HG03442 (cell line): ENCODE data around the gene HIVEP2.

ENCODE experiments used
- ATAC-seq: cut with Tn5 transposase; IDR thresholded peaks from one replicate; pipeline ENCODE4 v1.9.1; 2021; ENCODE audit warnings: mild to moderate bottlenecking, moderate library complexity; ENCODE audit not compliant: unreplicated experiment

Gene HIVEP2

DNA sequence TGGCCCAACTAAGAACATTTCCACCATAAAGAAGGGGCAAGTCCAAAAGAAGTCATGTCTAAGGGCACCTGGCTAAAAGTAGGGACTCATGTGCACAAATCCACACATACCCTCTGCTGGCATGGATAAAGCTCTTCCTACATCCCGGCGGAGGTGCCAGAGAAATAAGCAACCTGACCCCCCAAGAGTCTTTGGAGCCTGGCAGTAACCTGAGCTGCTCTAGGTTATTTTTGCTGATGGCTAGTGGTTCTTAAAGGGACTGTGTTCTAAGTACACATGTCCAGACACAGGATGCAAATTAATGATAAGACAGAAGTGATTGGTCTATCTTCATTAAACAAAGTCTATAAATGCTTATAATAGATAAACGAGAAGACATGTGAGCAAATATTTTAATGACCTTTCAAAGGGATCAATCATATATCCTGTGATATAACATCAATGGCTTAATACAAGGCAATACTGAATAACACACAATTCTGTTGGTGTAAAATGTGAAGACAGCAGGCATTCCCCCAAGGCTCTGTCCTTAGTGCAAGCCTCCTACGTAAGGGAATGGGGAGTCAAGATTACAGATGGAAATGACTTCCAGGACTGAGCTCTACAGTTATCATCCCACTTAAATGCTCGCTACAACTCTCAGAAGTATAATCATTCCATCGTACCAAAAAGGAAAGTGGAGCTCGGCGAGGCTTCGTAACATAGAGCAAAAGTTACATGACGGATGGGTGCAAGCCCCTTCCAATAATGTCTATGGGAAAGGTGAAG is 52.5 kb downstream of the HIVEP2 start:
- no peak for ATAC-seq

DNA sequence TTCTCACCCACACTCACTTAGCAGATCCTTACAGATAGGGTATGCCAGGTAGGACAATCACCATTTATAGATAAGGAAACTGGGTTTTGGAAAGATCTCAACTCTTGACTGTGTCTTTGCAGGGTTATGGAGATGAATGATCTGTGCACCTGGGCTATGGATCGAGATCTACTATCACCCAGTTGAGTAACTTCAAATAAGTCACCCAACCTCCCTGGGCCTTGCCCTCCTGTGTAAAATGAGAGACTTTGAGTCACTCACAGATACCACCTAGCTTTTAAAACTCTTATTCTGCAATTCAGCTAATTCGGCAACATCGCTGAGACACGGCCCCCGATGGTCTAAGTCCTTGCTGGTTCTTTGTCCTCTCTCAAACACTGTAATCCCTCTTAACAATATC is 53.5 kb downstream of the HIVEP2 start:
- no peak for ATAC-seq

DNA sequence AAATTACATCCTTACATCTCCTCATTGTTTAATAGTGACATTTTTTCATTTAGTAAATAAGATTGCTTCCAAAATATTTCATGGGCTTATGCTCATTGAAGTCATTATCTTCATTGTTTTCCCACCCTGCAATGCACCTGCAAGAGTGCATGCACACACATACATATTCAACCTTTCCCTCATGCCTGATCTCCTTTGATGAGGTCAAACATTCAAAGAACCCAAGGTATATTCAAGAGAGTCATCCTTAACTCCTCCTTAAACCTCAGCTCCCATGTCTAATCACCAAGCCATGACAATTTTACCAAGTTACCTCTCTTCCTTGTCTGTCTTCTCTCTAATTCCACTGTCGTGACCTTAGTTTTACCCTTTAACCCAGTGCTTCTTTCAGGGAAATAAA is 56.5 kb downstream of the HIVEP2 start:
- no peak for ATAC-seq

DNA sequence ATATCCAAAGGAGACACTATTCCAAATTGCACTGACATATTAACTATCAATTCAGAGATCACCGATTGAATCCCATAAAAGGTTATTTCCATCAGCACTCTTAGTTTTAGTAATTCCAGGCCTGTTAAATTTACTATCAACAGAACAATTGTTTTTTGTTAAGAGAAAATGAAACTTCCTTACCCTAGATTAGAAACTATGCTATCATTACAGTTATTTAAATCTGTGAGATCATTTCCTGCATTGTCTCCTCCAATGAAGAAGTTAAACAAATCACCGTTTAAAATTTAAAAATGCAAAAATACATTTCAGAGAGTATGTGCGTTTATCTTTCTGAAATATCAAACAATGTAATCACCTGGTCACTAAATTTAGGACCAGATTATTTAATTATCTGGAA is 57.5 kb downstream of the HIVEP2 start:
- ATAC-seq, result no peak

DNA sequence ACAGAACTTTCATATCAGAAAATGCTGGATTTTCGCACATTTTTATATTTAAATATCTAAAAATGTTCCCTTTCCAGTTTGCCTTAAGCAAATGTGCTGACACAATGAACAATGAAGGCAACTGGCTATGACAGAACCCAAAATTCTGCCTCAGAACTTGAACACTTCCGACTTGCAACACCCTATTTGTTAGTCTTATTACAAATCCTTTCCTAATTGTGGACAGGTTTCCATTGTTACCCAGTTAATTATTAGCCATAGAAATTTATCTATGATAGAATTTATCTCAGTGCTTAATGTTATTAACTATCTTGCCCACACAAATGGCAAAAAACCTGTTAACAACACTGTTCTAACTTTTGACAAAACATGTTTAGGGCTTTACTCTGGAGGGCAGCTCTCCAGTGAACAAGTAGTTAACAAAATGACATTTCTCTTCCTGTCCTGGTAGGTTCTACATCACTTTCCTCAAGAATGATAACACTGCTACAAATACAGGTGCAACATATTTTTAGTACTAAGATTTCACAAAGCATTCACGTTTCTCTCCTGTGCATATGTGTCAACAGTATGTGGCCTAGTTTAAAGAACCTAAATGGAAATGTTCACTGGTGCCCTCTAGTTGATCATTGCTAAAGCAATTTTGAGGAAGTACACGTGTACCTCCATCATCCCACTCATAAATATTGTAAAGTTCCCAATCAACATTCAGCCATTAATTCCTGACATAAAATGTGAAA is 58.4 kb downstream of the HIVEP2 start:
- ATAC-seq, result peak; percentile 79

DNA sequence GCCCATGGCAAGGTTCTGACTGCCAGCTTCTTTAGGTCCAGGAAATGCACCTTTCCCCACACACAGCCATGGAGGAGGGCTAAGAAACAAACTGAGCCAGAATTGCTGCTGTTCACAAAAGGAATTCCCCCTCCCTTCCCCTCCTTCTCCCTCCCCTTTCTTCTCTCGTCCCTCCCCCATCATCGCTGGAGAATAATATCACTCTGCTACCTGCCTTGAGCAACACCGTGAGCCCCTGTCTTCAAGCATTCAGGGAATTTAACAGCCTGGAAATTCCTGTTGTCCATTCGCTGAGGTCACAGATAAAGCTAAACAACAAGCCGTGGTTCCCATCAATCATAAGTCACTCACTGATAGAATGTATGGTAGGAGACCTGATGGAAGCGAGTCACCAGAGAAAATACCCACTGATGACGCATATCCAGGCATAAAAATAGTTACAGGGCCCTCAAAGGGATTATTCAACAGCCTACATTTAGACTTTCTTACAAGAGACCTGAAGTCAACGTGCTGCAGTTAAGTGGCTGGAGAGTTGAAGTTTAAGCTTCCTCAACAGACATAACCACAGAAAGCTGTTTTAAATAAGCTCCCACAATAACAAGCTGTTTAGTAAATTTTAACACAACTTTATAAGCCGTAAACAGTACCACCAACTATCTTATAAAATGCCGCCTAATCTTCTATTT is 59.7 kb downstream of the HIVEP2 start:
- ATAC-seq, result peak; percentile 75

DNA sequence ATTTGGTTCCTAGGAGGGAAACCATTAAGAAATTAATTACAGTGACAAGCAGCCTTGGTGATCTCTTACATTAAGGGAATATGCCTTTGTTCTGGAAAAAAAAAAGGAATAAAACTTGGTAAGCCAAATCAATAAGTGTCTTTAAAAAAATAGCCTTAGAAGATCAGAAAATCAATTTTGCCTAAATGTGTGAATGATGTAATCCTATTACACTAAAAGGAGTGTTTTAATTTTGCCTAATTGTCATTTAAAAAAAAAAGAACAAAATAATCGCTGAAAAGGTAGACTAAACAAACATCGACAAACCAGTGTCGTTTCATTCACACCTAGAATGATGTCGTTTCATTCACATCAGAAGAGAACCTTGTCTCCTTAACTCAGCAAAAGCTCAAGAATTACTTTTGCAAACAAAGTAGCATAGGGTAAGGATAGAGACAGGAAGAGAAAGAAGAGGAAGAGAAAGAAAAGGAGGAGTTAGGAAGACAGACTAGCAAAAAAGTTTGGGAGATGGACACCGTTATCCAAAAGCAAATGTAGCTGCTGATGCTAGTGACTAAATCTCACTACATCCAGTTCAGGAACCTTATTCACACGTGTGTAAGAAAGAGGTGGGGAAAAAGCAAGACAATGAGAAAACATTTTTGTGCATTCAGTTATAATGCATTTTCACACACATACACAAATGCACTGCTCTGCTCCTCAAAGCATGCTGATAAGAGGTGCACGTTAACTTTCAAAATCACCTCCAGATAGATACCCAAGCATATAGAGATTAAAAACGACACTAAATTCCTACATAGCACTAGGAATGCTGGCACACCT is 60.6 kb downstream of the HIVEP2 start:
- no peak for ATAC-seq

DNA sequence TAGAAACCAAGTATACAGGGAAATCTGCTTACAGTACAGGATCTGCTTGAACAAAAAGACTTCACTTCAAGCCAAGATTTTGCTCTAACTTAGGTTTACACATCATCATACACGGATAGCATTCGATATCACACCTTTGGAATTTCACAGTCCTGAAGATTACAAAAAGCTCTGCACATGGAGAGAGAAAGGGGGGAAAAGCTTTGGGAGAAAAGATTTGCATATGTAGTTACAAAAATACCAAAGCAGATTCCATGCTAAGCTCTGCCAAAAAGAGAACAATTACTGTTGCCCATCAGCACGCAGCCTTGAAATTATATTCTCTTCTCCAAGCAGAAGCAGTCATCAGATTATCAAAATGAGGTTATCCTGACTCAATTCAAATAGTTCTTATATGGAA is 62.0 kb downstream of the HIVEP2 start:
- no peak for ATAC-seq

DNA sequence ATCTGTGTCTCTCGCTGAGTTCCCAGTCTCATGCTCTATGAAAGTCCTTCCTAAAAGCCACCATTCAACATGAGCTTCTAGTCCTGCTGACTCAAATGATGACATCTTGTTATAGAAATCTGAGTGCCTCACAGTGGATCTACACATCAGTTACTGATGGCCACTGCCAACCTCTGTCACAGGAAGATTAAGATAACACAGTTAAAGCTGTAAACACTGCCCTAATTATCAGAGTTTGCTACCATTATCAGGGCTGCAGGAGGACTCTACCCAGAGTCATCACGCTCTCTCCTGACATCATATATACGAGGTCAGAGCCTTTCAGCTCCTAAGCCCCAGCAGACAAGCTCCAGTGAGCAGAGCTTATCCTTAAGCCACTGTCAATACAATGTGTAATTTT is 63.2 kb downstream of the HIVEP2 start:
- ATAC-seq, result no peak

DNA sequence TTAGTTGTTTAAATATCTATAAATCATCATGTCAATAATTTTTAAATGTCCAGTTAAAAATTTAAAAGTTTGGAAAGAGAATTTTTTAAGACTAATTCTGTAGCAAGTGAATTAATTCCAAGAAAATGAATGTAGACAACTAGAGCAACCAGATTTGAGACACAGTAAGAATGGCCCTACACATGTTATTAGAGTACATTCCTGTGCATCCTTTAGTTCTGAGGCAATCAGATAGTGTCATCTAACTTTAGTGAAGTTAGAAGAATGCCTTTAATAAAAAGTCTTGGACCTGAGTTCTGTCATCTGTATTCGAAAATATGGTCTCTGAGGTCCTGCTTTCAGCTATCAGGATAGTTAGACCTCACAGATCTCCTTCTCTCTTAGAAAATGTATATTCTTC is 63.7 kb downstream of the HIVEP2 start:
- no peak for ATAC-seq

DNA sequence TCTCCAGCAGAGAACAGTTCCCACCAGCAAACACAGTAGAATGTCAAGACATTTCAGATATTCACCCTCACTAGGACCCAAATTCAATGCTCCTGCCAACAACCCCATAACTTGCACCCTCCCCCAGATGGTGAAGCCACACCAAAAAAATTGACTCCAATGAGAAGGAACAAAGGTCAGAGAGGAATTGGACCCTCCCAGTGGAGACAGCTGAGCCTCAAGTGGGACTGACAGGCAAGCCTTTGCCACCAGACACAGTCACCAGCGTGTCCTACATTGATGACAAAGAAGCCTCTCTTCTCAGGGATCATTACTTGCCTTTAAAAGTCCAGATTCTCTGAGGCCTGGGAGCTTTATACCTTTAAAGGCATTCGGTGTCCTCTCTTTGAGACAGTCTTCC is 64.8 kb downstream of the HIVEP2 start:
- ATAC-seq, result no peak

DNA sequence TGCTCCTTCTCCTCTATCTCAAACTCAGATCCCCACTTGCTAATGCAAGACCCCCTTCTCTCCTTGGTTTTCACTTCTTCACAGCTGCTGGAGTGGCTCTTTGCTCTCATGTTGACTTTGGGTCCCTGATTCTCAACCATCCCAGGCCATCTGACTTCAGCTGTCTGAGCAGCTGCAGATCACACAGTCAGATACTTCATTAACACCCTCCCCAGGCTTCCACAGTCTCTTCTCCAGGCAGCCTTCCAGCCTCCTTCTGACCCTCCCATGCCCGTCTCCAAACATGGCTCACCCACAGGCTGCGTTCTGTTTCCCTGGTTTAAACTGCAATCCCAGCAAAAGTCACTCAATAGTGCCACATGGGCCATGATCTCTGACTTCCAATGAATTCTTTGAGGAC is 65.4 kb downstream of the HIVEP2 start:
- no peak for ATAC-seq

DNA sequence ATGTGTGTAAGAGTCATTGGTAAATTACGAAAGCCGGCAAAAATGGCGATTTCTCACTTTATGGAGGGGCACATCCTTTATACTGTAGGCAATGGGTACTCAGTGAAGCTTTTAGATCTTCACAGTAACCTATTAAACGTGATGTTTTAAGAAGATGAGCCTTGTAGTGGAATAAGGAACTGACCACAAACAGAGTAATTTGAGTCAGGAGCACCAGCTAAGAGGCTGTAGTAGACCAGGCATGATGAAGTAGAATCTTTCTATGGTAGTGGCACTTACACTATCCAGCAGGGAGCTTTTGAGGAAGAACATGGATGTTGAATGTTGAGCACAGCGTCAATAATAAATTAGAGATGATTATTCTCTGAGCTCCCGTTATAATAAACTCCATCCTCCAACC is 65.9 kb downstream of the HIVEP2 start:
- no peak for ATAC-seq

DNA sequence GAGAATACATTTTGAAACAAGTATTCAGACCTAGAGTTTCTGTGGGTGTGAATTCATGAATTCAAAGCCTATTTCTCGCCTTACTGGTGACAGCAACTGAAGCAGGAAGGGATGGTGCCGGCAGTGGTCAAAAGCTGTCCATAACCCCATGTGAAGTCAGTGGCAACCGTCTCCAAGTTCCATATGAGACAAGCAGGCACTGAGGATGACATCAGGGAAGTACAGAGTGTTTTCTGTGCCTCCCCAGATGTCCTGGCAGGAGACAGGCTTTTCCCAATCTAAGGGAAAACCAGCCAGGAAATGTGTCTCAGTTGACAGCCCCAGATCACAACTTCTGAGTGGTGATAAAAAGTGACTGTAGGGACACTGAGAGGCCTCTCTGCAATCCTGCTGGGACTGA is 66.6 kb downstream of the HIVEP2 start:
- no peak for ATAC-seq

DNA sequence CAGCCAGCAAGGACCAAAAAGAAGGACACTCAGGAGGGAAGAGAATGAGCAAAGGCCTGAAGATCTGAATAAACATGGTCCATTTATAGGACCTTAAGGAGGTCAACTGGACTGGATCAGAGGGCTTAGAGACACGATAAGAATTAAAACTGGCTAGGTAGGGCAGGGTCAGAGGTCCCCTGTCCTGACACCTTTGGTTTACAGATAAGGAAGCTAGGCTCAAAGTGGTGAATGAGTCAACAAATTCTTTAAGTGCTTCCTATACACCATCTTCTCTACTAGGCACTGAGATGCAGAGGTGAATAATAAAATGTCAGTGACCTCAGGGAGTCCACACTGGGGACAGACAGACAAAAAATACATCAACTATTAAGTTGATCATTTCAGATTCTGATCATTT is 70.3 kb downstream of the HIVEP2 start:
- no peak for ATAC-seq

DNA sequence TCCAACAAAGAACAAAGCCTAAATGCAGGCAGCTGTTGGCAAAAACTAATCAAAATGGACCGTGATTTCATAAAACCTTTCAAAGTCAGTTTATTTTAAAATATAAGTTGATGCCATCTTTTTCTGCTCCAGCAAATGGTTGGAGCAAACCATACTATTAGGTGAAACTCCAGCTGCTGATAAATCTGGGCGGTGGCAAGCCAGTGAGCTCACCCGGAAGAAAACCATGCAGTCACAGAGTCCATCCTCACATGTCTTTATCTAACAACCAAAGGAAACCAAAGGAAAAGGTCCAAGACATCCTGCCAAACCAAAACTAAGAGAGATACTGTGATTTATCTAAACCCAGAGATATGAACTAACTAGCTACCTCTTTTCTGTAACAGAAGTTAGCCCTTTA is 72.6 kb downstream of the HIVEP2 start:
- ATAC-seq, result no peak

DNA sequence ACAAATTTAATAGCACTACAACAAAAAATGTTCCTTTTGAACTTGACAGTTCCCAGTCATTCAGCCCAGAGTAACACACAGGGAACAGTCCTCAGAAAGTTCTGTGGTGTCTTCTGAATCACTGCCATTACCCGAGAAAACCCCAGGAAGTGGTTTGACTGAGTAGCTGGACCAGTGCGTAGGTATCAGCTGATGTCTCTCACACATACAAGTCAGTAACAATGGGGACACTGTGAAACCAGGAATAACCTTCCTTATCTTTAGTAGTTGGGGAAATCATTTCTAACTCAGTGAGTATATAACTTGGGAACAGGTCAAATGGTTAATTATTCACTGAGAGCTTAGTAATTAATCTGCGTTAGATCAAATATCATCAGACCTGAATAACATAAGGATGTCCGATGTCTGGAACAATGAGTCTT is 73.1 kb downstream of the HIVEP2 start:
- ATAC-seq, result peak; percentile 98

DNA sequence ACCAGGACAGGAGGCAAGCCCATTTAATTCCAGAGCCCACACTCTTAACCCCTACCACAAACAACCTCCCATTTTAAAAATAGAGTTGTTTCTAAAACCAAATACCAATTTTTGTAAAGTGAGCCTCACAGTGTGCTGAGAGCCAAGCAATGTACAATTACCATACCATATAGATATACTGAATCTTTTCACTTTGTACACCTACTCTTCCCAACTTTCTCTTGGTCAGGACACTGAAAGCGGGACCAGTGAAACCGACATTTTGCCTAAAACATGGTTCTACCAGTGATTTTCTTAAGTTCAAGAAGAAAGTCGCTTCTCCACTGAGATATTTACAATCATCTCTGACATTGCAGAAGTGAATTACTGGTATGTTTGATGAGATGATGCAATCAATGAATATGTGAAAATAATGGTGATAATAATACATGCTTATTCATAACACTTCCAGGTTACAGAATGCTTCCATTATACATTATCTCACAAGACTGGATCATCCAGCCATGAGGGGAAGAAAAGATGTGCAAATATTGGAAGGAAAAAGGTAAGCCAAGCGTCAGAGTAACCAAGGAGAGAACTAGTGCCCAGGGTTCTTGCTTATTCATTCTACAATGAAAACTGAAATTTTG is 74.1 kb downstream of the HIVEP2 start:
- no peak for ATAC-seq

DNA sequence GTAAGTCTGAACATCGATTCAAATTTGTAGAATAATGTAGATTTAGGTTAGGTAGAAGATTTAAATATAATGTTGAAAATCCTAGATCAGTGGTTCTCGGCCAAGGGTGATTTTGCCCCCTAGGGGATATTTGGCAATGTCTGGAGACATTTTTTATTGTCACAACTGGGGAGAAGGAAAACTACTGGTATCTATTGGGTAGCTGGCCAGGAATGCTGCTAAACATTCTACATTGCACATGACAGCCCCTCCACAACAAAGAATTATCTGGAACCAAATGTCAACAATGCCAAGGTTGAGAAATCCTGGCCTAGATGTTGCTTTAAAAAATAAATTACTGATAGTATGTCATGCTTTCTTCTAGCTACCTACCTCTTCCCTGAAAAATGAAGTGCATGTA is 76.1 kb downstream of the HIVEP2 start:
- ATAC-seq, result no peak

DNA sequence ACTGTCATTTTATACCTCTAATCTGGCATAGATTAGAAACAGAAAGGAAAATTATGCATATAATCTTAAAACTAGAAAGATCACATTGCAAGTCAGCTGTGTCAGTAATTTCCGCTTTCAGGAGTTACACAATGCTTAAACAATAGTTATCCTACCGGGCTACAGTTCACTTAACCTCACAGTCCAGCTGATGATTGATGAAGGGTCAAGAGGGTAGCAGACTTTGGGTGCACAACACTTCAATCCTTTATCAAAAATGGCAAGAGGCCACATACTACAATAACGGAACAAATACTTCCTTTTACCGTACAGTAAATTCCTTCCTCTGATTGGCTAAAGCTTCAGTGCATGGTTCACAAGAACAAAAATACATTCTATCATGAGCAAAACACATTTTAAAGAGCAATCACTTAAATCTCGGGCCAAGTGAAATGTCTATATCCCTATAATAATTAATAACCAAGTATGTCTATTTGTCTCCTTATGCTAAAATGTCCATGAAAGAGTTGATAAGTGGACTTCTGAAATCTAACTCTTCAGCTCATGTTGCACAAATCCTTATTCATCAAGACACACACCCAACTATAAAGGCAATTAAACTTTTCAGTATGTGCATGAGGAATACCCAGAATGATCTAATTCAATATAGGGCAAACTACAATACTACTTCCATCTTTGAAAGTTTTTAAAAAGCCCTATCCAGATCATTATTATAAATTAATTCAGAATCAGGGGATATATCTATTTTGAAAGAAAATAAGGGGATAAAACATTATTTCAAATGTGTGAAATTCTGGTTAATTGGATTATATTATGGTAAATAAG is 76.8 kb downstream of the HIVEP2 start:
- no peak for ATAC-seq
